ENCODE results near the gene ALDH8A1. TPM values are rescaled to one million over a fixed set of nuclear protein-coding genes. Genes with fewer than 3 reads are reported as not detected.

Gene ALDH8A1
- total RNA-seq, 1 experiment from 2014 or later: not detected

DNA sequence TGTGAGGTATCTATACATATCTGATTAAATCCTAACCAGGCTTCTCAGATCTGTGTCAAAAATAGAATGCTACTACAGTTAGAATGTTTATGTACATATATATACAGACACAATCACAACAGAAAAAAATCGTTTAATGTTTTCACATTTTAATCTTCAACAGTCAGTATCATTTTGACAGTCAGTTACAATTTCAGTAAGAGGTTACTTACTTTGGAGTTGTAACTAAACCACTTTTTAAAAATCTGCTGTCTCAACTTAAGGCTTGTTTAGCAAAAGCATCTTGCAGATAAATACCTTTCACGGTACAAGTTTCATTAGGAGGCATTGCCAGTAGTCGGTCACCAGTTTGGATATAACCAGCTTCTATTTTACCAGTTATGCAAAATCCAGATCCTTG lies 32.3 kb upstream of the ALDH8A1 start:
- Mint-ChIP-seq H3K4me3 (no peak overlapping the region), H3K9me3 (no peaks in the 10 kb centered on the region), H3K4me1 (no peaks in the 10 kb centered on the region), H3K27ac (no peak overlapping the region), H3K36me3 (ENCODE audit: insufficient read depth in 1 of 3, low read depth in 3 of 3) (peaks cover 1 to 34% (median 26%) of the 10 kb centered on the region in 3 experiments; a peak in 6 of 7 replicates), H3K27me3 (ENCODE audit: low read depth) (no peaks in the 10 kb centered on the region)
- no CpG with 5 or more reads among the region's 3 CpGs for WGBS (ENCODE audit: extremely low coverage, insufficient read length, low lambda C conversion rate)
- no peaks in the 10 kb centered on the region for H3K27me3 ChIP-seq (ENCODE audit: insufficient read depth, low read length)
- no peak overlapping the region for H3K9ac ChIP-seq (ENCODE audit: extremely low read depth, insufficient read length, low read length)
- H3K18ac ChIP-seq (ENCODE audit: insufficient read length, low read depth, low read length): no peak overlapping the region
- H3K9me3 ChIP-seq (ENCODE audit: control insufficient read depth, low read depth, low read length): no peaks in the 10 kb centered on the region
- no peak overlapping the region for H3K14ac ChIP-seq (ENCODE audit: insufficient read depth, low read length)
- no peak overlapping the region for H2BK5ac ChIP-seq (ENCODE audit: insufficient read length, low read length)
- no peak overlapping the region for H4K8ac ChIP-seq (replicated peaks; ENCODE audit: insufficient read length, low read depth, low read length)
- H3T11ph ChIP-seq (ENCODE audit: low read length): no peak overlapping the region
- no peak overlapping the region for H2BK12ac ChIP-seq (ENCODE audit: insufficient read length, low read depth, low read length)
- H2BK15ac ChIP-seq (ENCODE audit: low read depth, low read length): no peak overlapping the region
- no peaks in the 10 kb centered on the region for H4K20me1 ChIP-seq (ENCODE audit: control insufficient read depth, insufficient read depth, insufficient read length)
- no peak overlapping the region for H2AFZ ChIP-seq (ENCODE audit: low read length)
- H2BK120ac ChIP-seq (ENCODE audit: low read depth, low read length, poor library complexity, severe bottlenecking): no peak overlapping the region
- no peak overlapping the region for H2BK20ac ChIP-seq (ENCODE audit: low read depth, low read length, poor library complexity, severe bottlenecking)
- H3K27ac ChIP-seq (ENCODE audit: insufficient read length, low read depth, low read length): no peak overlapping the region
- H3K4me2 ChIP-seq (ENCODE audit: insufficient read depth, insufficient read length, low read length): no peak overlapping the region
- no peak overlapping the region for H3K56ac ChIP-seq (ENCODE audit: insufficient read length, low read depth, low read length)
- no peak overlapping the region for H4K5ac ChIP-seq (ENCODE audit: insufficient read length, low read depth, low read length)
- no peak overlapping the region for H2AK5ac ChIP-seq (ENCODE audit: insufficient read length, low read length)
- H3K79me2 ChIP-seq (ENCODE audit: insufficient read depth, low read length): no peaks in the 10 kb centered on the region
- H3K4ac ChIP-seq (ENCODE audit: low read depth, low read length): no peak overlapping the region
- H3K79me1 ChIP-seq (ENCODE audit: insufficient read depth, low read depth, low read length, poor library complexity, severe bottlenecking): no peaks in the 10 kb centered on the region
- H3K23ac ChIP-seq (ENCODE audit: insufficient read length, low read depth, low read length): no peak overlapping the region
- no peaks in the 10 kb centered on the region for H3K23me2 ChIP-seq (ENCODE audit: insufficient read length, low read depth, low read length, poor library complexity, severe bottlenecking)
- no peaks in the 10 kb centered on the region for H3K4me1 ChIP-seq (ENCODE audit: insufficient read depth, low read length)
- TF ChIP-seq, protein P1, sequence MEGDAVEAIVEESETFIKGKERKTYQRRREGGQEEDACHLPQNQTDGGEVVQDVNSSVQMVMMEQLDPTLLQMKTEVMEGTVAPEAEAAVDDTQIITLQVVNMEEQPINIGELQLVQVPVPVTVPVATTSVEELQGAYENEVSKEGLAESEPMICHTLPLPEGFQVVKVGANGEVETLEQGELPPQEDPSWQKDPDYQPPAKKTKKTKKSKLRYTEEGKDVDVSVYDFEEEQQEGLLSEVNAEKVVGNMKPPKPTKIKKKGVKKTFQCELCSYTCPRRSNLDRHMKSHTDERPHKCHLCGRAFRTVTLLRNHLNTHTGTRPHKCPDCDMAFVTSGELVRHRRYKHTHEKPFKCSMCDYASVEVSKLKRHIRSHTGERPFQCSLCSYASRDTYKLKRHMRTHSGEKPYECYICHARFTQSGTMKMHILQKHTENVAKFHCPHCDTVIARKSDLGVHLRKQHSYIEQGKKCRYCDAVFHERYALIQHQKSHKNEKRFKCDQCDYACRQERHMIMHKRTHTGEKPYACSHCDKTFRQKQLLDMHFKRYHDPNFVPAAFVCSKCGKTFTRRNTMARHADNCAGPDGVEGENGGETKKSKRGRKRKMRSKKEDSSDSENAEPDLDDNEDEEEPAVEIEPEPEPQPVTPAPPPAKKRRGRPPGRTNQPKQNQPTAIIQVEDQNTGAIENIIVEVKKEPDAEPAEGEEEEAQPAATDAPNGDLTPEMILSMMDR (conservative IDR thresholded peaks at IDR 0.05): no peak
- H4K91ac ChIP-seq (ENCODE audit: insufficient read length, low read depth, low read length): no peak overlapping the region
- no peak for DNase-seq
